CD4-positive, alpha-beta T cell treated with Interleukin-1 beta for 1 hour (primary cell): ENCODE results near the gene SLC24A4.
A peak's percentile ranks its signal among the peaks of the same experiment; 100 is the strongest.

Source experiments
- DNase-seq, 2 donors: peaks; one replicate each; pipeline ENCODE4 v3.0.0-alpha.2; 2020 to 2022

The SLC24A4 gene

DNA sequence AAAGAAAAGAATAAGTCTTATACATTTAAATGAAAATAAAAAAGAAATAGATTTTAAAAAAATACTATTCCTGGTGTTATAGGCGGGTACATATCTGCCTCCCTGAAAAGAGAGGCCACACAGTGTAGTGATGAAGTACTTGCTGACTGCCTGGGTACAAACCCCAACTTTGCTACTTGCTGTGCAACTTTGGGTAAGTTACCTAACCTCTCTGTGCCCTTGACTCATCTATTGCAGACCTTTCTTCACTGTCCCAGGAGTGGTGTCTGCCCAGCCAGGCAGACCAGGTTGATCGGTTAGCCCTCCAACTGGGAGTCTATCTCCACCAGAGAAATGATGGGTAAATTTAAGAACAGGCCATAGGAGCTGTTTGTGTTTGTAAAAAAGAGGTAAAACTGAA lies 82.0 kb downstream of the SLC24A4 start:
- DNase-seq, result no peak

DNA sequence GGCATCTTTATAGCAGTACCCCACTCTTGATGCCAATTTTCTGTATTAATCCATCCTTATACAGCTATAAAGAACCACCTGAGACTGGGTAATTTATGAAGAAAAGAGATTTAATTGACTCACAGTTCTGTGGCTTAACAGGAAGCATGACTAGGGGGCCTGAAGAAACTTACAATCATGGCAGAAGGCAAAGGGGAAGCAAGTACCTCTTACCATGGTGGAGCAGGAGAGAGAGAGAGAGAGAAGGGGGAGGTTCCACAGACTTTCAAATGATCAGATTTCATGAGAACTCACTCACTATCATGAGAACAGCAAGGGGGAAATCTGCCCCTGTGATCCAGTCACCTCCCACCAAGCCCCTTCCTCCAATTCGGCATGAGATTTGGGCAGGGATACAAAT lies 84.4 kb downstream of the SLC24A4 start:
- peak in 1 of 2 donors; percentile 30 for DNase-seq

DNA sequence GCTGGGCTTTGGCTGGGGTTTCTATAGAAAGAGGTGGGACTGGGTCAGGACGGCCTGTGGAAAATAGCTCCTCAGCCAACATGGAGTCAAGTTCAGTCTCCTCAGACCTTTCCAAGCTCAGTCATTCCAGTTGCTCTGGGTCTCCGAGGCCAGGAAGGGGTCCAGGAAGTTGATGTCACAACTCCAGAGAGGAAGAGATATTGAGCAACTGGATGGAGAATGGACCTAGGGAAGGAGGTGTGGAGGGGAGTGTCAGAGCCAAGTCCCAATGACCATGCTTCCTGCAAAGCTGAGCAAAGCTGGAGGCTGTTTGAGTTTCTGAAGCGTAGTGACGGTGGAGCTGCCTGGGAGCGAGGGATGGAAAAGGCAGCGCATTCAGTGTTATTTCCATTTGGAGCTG lies 86.1 kb downstream of the SLC24A4 start:
- DNase-seq, result no peak

DNA sequence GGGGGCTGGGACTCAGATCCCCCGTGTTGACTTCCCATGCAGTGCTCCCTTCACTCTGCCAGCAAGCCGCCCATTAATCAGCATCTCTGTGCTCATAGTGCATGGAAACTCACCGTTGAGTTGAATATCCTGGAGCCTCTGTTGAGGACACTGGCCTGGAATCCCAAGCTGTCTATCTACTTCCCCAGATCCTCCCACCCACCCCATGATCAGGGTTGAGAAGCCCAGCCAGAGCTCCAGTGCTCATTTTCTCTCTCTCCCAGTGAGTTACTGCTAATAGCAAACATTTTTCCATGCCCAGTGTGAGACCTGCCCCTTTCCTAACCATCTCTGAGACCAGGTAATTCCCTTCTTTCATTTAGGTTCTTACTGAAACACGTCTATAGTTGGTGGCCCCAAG lies 88.2 kb downstream of the SLC24A4 start:
- no peak for DNase-seq

DNA sequence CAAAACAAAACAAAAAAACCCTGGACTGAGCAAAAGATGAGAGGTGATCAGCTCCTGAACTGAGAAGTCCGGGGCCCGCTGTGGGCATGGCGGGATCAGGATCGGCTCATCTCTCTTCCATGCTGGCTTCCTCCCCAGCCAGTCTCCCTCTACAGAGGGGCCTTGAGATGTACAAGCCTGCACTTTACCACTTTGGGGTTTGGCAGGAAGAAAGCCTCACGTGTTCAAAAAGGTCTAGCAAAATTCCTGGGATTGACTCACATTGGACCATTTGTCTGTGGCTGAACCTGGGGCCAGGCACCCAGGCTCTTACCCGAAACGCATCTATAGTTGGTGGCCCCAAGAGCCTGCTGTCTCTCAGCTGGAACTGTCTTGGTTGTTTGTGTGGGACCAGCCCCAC lies 89.0 kb downstream of the SLC24A4 start:
- DNase-seq, result no peak

DNA sequence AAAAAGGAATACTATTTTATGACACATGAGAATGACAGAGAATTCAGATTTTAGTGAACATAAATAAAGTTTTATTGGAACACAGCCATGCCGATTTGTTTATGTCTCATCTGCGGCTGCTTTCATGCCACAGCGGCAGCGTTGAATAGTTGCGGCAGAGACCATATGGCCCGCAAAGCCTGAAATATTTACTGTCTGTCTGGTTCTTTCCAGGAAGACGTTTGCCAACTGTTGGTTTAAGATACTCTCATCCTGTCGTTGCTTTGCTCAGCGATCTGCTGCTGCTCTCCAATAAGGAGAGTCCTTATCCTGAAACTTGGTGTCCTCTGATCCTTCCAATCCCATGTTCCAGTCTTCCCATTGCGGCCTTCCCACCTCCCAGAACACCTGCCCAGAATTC lies 89.9 kb downstream of the SLC24A4 start:
- no peak for DNase-seq

DNA sequence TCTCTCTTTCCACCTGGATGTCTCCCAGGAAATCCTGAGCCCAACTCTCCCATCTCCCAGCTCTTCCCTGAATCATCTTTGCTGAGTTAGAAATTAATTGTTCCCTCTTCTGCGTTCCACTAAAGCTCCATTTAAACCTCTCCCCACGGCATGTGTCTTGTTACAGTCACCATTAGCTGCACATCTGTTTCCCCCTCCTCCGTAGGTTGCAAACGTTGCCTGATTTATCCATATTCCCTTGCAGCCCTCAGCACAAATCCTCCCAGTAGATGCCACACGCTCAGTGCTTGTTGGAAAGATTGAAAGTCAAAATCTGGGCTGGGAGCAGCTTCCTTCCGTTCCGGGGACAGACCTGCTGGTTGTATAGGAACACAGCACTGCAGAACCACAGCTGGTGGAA lies 90.4 kb downstream of the SLC24A4 start:
- no peak for DNase-seq

DNA sequence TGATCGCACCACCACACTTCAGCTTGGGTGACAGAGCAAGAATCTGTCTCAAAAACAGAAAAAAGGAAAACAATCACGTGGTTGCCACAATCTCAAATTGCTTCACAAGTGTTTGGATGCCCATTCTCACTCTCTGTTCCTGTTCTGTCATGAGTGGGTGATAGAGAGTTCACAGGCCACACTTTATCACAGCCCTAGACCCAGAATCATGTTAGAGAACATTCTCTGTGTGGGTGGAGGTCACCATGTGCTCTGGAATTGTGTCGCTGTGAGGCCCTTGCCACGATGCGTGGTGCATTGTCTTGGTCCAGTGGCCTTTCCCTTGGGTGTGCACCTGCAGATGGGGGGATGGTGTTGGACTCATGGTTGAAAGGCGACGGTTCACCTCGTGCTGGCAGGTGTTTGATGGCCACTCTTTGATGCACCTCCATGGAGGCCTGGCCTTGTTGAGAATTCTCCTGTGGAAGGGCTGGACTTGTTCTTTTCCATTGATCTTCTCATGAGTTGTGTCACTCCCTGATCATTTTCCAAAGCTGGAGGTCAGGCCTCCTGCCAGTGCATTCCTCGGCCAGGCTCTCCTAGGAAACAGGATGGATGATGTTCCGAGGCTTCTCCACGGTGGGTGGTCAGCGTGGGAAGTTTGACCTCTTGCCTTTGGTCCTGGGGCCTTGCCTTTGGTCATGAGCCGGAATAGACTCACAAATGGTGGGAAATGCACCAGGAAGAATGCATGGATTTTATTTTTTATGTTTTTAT lies 91.9 kb downstream of the SLC24A4 start:
- DNase-seq, result no peak

DNA sequence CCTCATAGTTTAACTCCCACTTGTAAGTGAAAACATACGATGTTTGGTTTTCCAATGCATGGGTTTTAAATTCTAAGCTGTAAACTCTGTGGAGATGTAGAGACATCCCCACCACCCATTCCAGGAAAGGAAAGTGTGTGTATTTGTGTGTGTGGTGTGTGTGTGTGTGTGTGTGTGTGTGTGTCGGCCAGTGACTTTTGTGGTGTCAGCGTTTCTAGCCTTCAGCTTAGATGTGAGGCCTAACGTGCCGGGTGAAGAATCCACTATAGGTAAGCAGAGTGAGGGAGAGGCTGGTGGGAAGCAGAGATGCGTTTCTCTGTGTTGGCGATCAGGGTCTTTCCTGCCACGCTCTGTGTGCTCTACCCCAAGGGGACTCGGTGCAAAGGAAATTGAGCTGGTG lies 93.0 kb downstream of the SLC24A4 start:
- no peak for DNase-seq

DNA sequence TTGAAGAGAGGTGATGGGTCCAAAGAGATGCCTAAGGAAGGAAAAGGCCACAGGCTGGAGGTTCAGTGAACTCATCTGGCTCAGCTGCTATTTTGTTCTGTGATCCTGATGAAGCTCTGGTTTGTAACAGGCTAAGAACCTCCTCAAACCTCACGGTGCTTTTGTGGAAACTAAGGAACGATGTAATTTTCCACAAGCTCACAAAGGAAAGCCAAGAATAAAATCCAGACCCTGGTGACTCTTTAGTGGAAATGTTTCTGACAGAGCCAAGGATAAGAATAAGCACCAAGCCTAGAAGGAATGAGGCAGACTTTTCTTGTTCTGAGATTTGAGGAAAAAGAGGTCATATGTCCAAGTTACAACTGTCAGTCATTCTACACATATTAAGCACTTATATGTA lies 93.6 kb downstream of the SLC24A4 start:
- no peak for DNase-seq

DNA sequence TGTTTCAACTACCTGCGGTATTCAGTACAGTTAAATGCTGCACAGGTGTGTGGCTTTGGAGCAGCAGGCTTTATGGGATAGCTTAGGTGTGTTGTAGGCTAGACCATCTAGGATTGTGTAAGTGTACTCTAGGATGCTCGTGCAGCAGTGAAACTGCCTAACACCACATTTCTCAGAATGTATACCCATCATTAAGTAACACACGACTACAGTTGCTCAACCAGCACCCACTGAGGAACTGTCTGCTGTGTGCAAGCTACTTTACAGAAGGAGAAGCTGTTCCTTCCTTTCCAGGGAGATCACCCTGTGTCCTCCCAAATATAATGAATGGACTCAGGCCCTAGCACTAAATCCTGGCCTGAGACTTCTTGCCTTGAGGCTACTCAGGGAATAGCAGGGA lies 94.8 kb downstream of the SLC24A4 start:
- DNase-seq, result peak; percentile 9 to 61

DNA sequence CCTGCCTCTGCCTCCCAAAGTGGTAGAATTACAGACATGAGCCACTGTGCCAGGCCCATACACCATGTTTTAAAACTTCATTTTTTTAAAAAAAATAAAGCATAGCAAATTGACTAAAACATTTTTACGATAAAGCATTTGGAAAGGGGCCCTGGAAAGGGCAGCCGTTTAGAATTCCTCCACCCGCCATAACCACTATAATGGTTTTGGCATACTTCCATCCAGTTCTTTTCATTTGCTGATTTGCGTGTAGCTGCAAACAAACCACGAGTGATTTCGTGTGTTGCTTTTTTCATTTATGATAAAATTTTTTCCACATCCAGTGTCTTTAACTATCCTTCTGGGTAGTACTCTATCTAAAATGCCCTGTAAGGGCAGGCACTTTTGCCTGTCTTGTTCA lies 98.8 kb downstream of the SLC24A4 start:
- DNase-seq, result no peak

DNA sequence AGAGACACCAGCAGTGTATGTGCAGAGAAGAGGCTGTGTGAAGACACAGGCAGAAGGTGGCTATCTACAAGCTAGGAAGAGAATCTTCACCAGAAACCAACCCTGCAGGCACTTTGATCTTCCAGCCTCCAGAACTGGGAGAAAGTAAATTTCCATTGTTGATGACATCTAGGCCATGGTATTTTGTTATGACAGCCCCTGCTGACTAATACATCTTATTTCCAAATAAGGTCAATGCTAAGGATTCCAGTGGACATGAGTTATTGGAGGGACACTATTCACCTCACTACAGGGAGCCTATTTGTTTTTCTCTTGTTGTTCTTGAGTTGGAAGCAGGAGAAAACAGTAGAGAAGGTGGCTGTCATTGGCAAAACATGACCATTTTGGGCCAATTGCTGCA lies 102.1 kb downstream of the SLC24A4 start:
- DNase-seq, result no peak

DNA sequence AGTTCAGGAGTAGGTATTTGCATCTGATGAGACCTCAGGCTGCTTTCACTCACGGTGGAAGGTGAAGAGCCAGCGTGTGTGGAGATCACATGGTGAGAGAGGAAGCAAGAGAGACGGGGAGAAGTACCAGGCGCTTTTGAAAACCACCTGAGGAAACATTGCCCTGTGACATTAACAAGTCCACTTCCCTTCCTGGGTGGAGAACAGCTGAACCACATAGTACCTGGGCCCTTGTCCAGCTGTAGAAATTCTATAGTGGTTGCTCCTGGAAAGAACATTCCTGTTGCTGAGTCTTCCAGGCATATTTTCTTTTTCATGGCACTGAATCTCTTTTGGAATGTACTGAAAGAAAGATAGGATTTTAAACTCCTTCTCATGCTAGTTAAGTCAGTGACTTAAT lies 103.3 kb downstream of the SLC24A4 start:
- no peak for DNase-seq

DNA sequence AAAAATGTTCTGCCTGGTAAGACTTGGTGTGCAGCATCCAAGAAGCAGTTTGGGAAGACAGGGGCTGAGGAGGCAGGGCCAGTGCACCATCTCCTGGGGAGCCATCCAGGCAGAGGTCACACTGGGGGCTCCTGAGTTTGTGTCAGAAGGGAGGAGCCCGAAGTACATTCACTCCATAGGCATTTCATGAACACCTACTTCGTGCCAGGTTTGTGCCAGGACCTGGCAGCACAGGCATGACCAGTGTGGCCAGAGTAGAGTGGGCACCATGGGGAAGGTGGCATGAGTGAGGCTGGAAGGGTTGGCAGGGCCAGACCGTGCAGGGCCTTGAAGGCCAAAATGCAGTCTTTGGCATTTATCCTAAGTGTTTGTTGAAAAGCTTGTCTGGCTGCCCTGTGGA lies 104.1 kb downstream of the SLC24A4 start:
- no peak for DNase-seq

DNA sequence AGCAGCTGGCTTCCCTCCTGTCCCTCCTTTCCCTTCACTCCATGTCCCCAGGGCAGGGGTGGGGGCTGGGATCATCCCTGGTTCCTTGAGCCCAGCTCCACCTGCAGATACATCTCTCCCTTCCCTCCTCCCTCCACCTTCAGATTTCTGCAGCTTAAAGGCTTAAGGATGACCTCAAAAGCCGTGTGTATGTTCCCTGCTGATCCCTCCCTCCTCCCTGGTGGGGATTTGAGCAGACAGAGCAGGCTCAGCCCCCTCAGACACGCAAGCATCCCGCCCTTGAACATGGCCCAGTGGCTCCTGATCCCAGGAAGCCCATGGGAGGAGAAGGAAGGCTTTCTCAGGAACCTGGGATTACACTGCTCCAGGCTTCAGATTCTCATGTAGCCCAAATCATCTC lies 107.7 kb downstream of the SLC24A4 start:
- no peak for DNase-seq

DNA sequence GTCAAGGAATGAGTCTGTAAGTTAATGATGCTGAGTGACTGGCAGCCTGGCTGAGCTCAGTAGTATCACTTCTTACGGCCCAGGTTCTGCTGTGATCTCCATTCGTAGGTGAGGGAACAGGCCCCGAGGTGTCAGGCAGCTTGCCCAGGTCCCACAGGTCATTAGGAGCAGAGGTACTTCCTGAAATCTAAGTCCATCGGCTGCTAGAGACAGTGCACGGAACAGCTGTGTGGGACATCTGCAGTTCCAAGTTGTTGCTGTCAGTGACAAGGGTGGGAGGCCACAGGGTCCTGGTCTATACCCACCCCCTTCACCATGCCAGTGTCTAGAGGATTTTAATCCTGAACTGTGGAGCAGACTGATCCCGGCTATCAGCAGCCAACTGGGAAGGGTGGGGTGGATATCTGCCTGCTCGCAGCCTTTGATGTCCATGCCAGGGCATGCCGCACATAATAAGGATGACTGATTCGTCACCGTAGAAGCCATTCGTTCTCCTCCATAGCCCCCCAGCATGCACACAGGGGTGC lies 108.3 kb downstream of the SLC24A4 start:
- DNase-seq, result no peak

DNA sequence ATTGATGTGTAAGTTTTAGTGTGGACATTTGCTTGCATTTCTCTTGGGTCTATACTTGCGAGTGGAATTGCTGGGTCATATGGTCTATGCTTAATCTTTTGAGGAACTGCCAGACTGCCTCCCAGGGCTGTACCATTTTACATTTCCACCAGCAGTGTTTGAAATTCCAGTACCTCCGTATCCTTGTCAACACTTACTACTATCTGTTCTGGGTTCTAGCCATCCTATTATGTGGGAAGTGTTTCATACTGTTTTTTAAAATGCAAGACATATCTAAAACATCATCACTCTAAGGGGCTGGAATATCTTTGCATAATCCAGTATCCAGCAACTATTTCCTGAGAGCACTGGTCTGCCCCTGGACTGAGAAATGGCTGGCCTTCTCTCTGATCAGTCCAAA lies 110.4 kb downstream of the SLC24A4 start:
- DNase-seq, result no peak

DNA sequence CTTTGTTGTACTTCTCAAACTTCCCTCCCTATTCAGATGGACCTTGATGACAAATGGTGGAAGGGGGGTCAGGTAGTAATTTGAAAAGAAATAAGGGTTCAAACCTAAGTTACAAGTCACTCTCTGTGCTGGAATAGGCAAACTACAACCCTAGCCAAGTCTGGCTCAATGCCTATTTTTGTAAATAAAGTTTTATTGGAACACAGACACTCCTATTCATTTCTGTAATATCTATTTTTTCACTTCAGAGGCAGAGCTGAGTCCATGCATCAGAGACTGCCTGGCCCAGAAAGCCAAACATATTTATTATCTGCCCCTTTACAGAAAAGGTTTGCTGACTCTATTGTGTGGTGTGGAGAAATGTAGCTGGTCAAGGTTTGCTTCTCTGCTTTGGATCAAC lies 112.2 kb downstream of the SLC24A4 start:
- no peak for DNase-seq

DNA sequence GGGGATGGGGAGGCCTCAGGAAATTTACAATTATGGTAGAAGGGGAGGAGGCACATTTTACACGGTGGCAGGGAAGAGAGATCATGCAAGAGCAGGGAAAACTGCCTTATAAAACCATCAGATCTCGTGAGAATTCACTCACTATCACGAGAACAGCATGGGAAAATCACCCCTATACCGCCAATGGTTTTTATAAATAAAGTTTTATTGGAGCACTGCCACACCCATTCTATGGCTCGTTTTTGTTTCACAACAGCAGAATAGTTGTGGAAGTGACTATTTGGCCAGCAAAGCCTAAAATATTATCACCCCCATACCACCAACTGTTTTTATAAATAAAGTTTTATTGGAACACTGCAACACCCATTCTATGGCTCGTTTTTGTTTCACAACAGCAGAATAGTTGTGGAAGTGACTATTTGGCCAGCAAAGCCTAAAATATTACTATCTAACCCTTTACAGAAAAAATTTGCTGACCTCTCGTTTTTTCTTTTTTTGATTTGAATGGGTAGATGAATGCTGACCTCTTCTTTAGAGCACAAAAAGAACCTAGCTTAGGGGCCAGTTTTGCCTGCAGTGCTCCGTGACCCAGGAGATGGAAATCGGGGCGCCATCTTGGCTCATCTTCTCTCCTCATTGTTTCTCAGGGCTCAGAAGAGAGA lies 113.3 kb downstream of the SLC24A4 start:
- DNase-seq, result no peak

DNA sequence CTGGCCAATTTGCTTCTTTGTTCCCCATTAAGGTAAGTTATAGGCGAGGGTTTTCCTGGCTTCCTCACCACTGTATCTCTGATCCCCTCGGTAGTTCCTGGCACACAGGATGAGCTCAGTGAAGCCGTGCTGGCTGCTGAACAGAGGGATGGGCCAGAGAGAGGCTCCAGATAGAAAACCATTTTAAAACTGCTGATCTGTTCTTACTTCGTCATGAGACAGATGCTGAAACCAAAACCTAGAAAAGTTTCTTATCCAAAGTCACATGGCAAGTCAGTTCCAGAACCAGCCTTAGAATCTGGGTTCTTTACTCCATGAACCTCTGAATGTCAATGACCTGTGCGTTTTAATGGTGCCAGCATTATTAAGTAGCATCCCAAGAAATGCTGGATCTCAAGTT lies 114.3 kb downstream of the SLC24A4 start:
- no peak for DNase-seq

DNA sequence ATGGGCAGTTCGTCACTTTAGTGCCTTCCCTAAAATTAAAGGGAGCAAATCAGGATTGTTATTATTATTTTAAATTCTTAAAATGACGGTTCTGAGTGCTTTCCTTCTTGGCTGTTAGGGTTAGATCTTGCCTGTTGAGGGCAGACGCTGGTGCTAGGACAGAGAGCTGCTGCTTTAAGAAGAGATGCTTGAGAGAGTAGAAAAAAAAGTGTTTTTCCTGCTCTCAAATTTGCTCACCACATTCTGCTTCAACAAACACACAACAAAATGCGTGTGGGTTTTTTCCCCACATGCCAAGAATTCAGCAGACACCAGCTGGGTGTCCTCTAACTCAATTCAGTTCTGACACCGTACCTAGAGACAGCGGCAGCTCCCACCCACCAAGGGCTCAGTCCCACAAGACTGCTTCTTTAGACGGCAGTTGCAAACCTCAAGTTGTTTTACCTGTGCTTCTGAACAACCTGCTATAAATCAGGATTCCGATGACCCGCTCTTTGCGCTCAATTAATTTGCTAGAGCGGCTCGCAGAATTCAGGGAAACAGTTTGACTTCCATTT lies 114.8 kb downstream of the SLC24A4 start:
- DNase-seq, result no peak

DNA sequence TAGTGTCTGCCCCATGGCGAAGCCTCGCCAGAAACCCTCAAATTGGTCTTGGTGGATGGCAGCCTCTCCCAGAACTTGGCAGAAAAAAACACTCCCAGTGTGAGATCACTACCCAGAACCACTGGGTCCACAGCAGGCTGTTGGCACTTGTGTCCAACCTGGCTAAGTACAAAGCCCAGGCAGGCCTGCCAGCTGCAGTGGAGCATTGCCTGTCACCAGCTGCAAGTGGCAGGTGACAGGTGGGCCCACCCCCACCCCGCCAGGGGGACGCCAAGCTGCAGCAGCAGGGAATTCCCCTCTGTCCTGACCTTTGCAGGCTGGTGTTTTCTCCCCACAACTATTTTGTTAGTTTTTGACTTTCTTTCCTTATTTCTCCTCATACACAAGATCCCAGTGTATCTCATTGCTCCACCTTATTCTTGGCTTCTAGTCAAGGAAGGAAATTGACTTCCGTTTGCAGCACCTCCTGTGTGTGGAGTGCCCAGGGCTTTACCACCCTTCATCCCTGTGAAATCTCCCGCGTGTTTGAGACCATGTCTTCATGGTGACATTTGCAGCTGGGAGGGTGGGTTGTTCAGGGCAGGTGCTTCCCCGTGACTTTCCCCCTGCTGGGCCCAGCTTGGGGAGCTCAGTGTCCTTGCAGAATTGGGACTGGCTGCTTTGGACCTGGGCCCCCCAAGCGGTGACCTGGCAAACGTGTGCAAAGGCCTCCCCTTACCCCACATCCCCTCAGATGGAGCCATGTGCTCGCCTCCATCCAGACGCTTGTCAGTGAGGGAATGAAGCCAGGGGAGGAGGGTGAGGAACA lies 116.8 kb downstream of the SLC24A4 start:
- DNase-seq, result no peak
